Panc1 (cell line): ENCODE results near the gene TNFRSF17. TPM values are rescaled to one million over a fixed set of nuclear protein-coding genes. Genes with fewer than 3 reads are reported as not detected.

Experiments used
- ATAC-seq: fragments of 200-7000 bp; cut with Tn5 transposase; 2 replicates; pipeline ENCODE4 v1.9.1; 2020; ENCODE audit warnings: mild to moderate bottlenecking, moderate library complexity
- BruUV-seq: library from RNA; stranded (reverse); fragments of 400-500 nt; replicated peaks from 2 replicates; lab custom pipeline; 2021; lab: Mats Ljungman, UMichigan
- CTCF ChIA-PET: fragments of 300-600 bp; sonication (Branson Sonifier 250); formaldehyde crosslinking; loops from one replicate; lab custom pipeline; 2022; ENCODE audit warnings: antibody characterized with exemption; lab: Charles Lee
- POLR2A ChIA-PET: fragments of 300-600 bp; sonication (Branson Sonifier 250); formaldehyde crosslinking; loops from one replicate; lab custom pipeline; 2022; ENCODE audit warnings: antibody characterized with exemption; lab: Charles Lee
- DNase-seq: peaks from one replicate; pipeline ENCODE4 v3.0.0-alpha.2; 2010; ENCODE audit warnings: low read depth, low spot score
- H3K27ac ChIP-seq: 2 replicates; pipeline ENCODE4 v1.5.1; 2011; ENCODE audit warnings: mild to moderate bottlenecking, low read length, inconsistent platforms
- H3K27me3 ChIP-seq: fragments of 200-500 bp; sonication (Bioruptor generic); 2 replicates; pipeline ENCODE4 v1.6.0; 2014; ENCODE audit warnings: low read length, inconsistent platforms; ENCODE audit not compliant: control insufficient read depth, insufficient read depth
- H3K36me3 ChIP-seq: fragments of 200-500 bp; sonication (Bioruptor generic); 2 replicates; pipeline ENCODE4 v1.5.1; 2014; ENCODE audit warnings: inconsistent platforms, mild to moderate bottlenecking, low read length, moderate library complexity; ENCODE audit not compliant: control insufficient read depth, insufficient read depth
- H3K4me1 ChIP-seq: 2 replicates; pipeline ENCODE4 v1.5.1; 2011; ENCODE audit warnings: inconsistent platforms, mild to moderate bottlenecking, low read length, moderate library complexity; ENCODE audit not compliant: control insufficient read depth, insufficient read depth
- H3K4me3 ChIP-seq, 2 experiments: 2 replicates each; pipeline ENCODE4 v1.5.1; 2011 to 2012; ENCODE audit warnings: low read depth in 2 of 2, low read length in 2 of 2, mild to moderate bottlenecking in 2 of 2, inconsistent platforms in 1 of 2, moderate library complexity in 1 of 2
- H3K9me3 ChIP-seq: fragments of 200-500 bp; sonication (Bioruptor generic); 2 replicates; pipeline ENCODE4 v1.5.1; 2014; ENCODE audit warnings: low read depth, mild to moderate bottlenecking, inconsistent platforms, low read length, moderate library complexity; ENCODE audit not compliant: control insufficient read depth, insufficient read depth
- CTCF ChIP-seq: fragments of 450-650 bp; IDR thresholded peaks from 2 replicates; pipeline ENCODE4 v1.5.1; 2017; ENCODE audit warnings: mild to moderate bottlenecking
- POLR2AphosphoS5 ChIP-seq: IDR thresholded peaks from 2 replicates; pipeline ENCODE4 v1.6.1; 2012; ENCODE audit warnings: mild to moderate bottlenecking, low read depth, low read length, moderate library complexity
- SIN3A ChIP-seq: IDR thresholded peaks from 2 replicates; pipeline ENCODE4 v1.6.1; 2012; ENCODE audit warnings: low read depth, mild to moderate bottlenecking, low read length, moderate library complexity, borderline replicate concordance; ENCODE audit not compliant: insufficient read depth
- TCF7L2 ChIP-seq: IDR thresholded peaks from 2 replicates; pipeline ENCODE4 v1.6.1; 2011; ENCODE audit warnings: mild to moderate bottlenecking, low read depth, low read length, inconsistent platforms
- in situ Hi-C: cut with HindIII; loops from 2 replicates; pipeline ENCODE4 v1.10.0; 2016; ENCODE audit warnings: low sequenced_read_pairs, low pct_unique_long_range_greater_than_20kb
- intact Hi-C: fragments of 100-400 bp; cut with micrococcal nuclease; formaldehyde crosslinking; loops from one replicate; pipeline ENCODE4 v1.10.0; 2022; ENCODE audit not compliant: unreplicated experiment
- total RNA-seq: library from RNA; stranded (reverse); gene quantifications from one replicate; pipeline ENCODE4 v1.2.1, GENCODE V29; 2021; ENCODE audit not compliant: unreplicated experiment
- TF ChIP-seq, protein P1 (sequence below), 2 experiments: IDR thresholded peaks; 2 replicates each; pipeline ENCODE4 v1.6.1; 2011 to 2012; ENCODE audit warnings: low read depth in 2 of 2, control low read depth in 1 of 2, low read length in 1 of 2, mild to moderate bottlenecking in 1 of 2, moderate library complexity in 1 of 2; ENCODE audit not compliant: insufficient read depth in 1 of 2

The TNFRSF17 gene
- total RNA-seq, 1 experiment from 2014 or later: not detected

- H3K36me3 ChIP-seq: no peaks in the 10 kb centered on the region
- intact Hi-C loops: no loop called here
- TF ChIP-seq SIN3A (no peak), CTCF (no peak), POLR2AphosphoS5 (no peak), TCF7L2 (no peak)
- TF ChIP-seq, protein P1, sequence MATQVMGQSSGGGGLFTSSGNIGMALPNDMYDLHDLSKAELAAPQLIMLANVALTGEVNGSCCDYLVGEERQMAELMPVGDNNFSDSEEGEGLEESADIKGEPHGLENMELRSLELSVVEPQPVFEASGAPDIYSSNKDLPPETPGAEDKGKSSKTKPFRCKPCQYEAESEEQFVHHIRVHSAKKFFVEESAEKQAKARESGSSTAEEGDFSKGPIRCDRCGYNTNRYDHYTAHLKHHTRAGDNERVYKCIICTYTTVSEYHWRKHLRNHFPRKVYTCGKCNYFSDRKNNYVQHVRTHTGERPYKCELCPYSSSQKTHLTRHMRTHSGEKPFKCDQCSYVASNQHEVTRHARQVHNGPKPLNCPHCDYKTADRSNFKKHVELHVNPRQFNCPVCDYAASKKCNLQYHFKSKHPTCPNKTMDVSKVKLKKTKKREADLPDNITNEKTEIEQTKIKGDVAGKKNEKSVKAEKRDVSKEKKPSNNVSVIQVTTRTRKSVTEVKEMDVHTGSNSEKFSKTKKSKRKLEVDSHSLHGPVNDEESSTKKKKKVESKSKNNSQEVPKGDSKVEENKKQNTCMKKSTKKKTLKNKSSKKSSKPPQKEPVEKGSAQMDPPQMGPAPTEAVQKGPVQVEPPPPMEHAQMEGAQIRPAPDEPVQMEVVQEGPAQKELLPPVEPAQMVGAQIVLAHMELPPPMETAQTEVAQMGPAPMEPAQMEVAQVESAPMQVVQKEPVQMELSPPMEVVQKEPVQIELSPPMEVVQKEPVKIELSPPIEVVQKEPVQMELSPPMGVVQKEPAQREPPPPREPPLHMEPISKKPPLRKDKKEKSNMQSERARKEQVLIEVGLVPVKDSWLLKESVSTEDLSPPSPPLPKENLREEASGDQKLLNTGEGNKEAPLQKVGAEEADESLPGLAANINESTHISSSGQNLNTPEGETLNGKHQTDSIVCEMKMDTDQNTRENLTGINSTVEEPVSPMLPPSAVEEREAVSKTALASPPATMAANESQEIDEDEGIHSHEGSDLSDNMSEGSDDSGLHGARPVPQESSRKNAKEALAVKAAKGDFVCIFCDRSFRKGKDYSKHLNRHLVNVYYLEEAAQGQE (IDR thresholded peaks at IDR 0.05; ENCODE audit: insufficient read depth in 1 of 2, low read depth in 2 of 2, low read length in 1 of 2): no peak
- no peaks in the 10 kb centered on the region for H3K27me3 ChIP-seq
- no TSS peak for BruUV-seq
- in situ Hi-C loops: no loop called here
- H3K27ac ChIP-seq: no peak overlapping the region
- ChIA-PET CTCF (no interaction called here), POLR2A (interaction anchor here (0.6 kb wide), 1 partner anchor 1974 kb away, joined by 4 read pairs; no protein-coding TSS in a partner anchor)
- no peak overlapping the region for H3K4me3 ChIP-seq
- H3K4me1 ChIP-seq: no peaks in the 10 kb centered on the region
- no peaks in the 10 kb centered on the region for H3K9me3 ChIP-seq
- DNase-seq (no peak), ATAC-seq (no peak)
These were observed 27.8 kb downstream of the TNFRSF17 start for GRCh38 chr16:11992586-11993524.

DNA sequence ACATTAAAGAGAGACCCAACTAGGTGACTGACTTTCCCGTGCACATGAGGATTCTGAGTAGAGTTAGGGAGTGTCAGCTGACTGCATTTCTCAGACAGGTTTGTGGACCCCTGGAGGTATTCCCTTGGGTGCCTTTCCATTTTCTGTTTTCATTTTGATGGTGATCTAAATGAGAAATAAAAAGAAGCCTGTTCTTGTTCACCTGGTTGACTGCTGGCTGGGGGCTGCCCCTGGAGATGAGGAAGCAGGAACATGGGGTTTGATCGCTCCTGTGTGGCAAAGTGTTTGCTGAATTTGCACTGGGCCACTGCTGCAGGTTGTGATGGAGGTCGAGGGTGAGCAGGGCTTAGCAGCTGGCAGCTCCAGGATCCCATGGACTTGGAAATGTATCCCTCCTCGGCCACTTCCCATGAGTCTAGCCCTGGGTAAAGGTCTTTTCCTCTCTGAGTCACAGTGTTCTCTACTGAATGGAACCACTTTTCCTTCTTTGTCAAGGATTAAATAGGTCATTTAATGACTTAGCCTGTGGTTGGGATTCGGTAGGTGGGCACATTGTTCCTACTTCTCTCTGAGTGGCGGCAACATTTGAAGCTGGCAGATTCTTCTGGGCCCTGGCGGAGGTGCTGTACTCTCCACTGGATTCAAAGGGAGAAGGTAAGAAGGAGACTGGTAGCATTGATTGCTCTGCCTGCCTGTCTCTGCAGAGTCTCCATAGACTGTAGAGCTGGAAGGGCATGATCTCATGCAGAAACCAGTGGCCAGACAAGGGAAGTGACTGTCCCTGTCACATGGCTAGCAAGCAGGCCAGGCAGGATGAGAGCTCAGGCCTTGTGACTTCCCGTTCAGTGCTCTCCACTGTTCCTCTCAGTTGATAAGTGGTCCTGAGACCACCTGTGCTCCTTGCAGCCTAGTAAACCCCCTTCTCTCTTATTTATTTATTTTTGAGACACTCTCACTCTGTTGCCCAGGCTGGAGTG, 29.4 kb downstream of the TNFRSF17 start:
- in situ Hi-C loops: no loop called here
- Histone ChIP-seq H3K4me3 (no peak overlapping the region), H3K36me3 (no peaks in the 10 kb centered on the region), H3K27me3 (no peaks in the 10 kb centered on the region), H3K9me3 (no peaks in the 10 kb centered on the region), H3K4me1 (no peaks in the 10 kb centered on the region), H3K27ac (no peak overlapping the region)
- ChIA-PET POLR2A (no interaction called here), CTCF (no interaction called here)
- DNase-seq (no peak), ATAC-seq (peak; percentile 74)
- intact Hi-C loops: no loop called here
- BruUV-seq: no TSS peak
- no peak for TF ChIP-seq POLR2AphosphoS5
- TF ChIP-seq, protein P1 (IDR thresholded peaks at IDR 0.05; ENCODE audit: insufficient read depth in 1 of 2, low read depth in 2 of 2, low read length in 1 of 2): no peak
- TF ChIP-seq SIN3A: no peak
- no peak for TF ChIP-seq CTCF
- no peak for TF ChIP-seq TCF7L2
